Measurements from ENCODE around the gene YAP1.
"Not testable (repeated sequence)": the region's sequence is repeated elsewhere in the genome, so short reads cannot be mapped to it uniquely, and the experiment has no call there.

YAP1 gene

GRCh38 chr11:102197670-102198139 is 87.5 kb downstream of the YAP1 start:
- no peak for TF ChIP-seq CTCF (IDR thresholded peaks at IDR 0.05; ENCODE audit: low read depth, low read length, poor library complexity, severe bottlenecking)
- TF ChIP-seq EZH2phosphoT487 (IDR thresholded peaks at IDR 0.05; ENCODE audit: borderline replicate concordance, low read length): no peak
- no peaks in the 10 kb centered on the region for H3K36me3 ChIP-seq (ENCODE audit: control insufficient read depth, low read length)
- no peaks in the 10 kb centered on the region for H3K4me1 ChIP-seq (ENCODE audit: control insufficient read depth, low read length)
- H3K4me3 ChIP-seq (ENCODE audit: low read length): no peak overlapping the region
- no peaks in the 10 kb centered on the region for H4K20me1 ChIP-seq (ENCODE audit: control insufficient read depth, insufficient read depth, low read depth, low read length)
- no peaks in the 10 kb centered on the region for H3F3A ChIP-seq (ENCODE audit: control insufficient read depth, insufficient read depth)
- no peaks in the 10 kb centered on the region for H3K9me3 ChIP-seq (ENCODE audit: control insufficient read depth, insufficient read depth, low read length)
- no peak overlapping the region for H3K27ac ChIP-seq (ENCODE audit: low read depth, low read length)
- H3K9me2 ChIP-seq (replicated peaks; ENCODE audit: control insufficient read depth, low read length): no peaks in the 10 kb centered on the region
- no peaks in the 10 kb centered on the region for H3K79me2 ChIP-seq (ENCODE audit: control insufficient read depth, low read length)
- H3K27me3 ChIP-seq (ENCODE audit: control insufficient read depth, low read length): peaks cover 8% of the 10 kb centered on the region; the same call in 1 of the 2 replicates
- H3K4me2 ChIP-seq (ENCODE audit: low read length): no peak overlapping the region

- Histone ChIP-seq H3K4me1 (ENCODE audit: control insufficient read depth, low read length) (no peaks in the 10 kb centered on the region), H3K27me3 (ENCODE audit: control insufficient read depth, low read length) (peaks cover 8% of the 10 kb centered on the region; the same call in 1 of the 2 replicates)
Measured at GRCh38 chr11:102199673-102200072, 89.4 kb downstream of the YAP1 start.

GRCh38 chr11:102200325-102200724 is 90.1 kb downstream of the YAP1 start:
- H3F3A ChIP-seq (ENCODE audit: control insufficient read depth, insufficient read depth); H3K36me3 ChIP-seq (ENCODE audit: control insufficient read depth, low read length); H3K4me1 ChIP-seq (ENCODE audit: control insufficient read depth, low read length): not testable (repeated sequence)

More at GRCh38 chr11:102199673-102200072, 89.4 kb downstream of the YAP1 start:
- H3K36me3 ChIP-seq (ENCODE audit: control insufficient read depth, low read length): no peaks in the 10 kb centered on the region
- no peak overlapping the region for H3K4me3 ChIP-seq (ENCODE audit: low read length)
- H3K9me3 ChIP-seq (ENCODE audit: control insufficient read depth, insufficient read depth, low read length): no peaks in the 10 kb centered on the region
- H3K27ac ChIP-seq (ENCODE audit: low read depth, low read length): no peak overlapping the region
- no peaks in the 10 kb centered on the region for H3F3A ChIP-seq (ENCODE audit: control insufficient read depth, insufficient read depth)
- TF ChIP-seq EZH2phosphoT487 (IDR thresholded peaks at IDR 0.05; ENCODE audit: borderline replicate concordance, low read length): no peak
- TF ChIP-seq CTCF (IDR thresholded peaks at IDR 0.05; ENCODE audit: low read depth, low read length, poor library complexity, severe bottlenecking): no peak
- H3K79me2 ChIP-seq (ENCODE audit: control insufficient read depth, low read length): no peaks in the 10 kb centered on the region
- H4K20me1 ChIP-seq (ENCODE audit: control insufficient read depth, insufficient read depth, low read depth, low read length): no peaks in the 10 kb centered on the region
- H3K9me2 ChIP-seq (replicated peaks; ENCODE audit: control insufficient read depth, low read length): no peaks in the 10 kb centered on the region
- H3K4me2 ChIP-seq (ENCODE audit: low read length): no peak overlapping the region

GRCh38 chr11:102201776-102202175 is 91.5 kb downstream of the YAP1 start:
- no peaks in the 10 kb centered on the region for H3K79me2 ChIP-seq (ENCODE audit: control insufficient read depth, low read length)
- H3K36me3 ChIP-seq (ENCODE audit: control insufficient read depth, low read length): no peaks in the 10 kb centered on the region
- H3K9me3 ChIP-seq (ENCODE audit: control insufficient read depth, insufficient read depth, low read length): no peaks in the 10 kb centered on the region
- no peak overlapping the region for H3K4me3 ChIP-seq (ENCODE audit: low read length)
- no peak overlapping the region for H3K4me2 ChIP-seq (ENCODE audit: low read length)
- H3K27ac ChIP-seq (ENCODE audit: low read depth, low read length): no peak overlapping the region
- H4K20me1 ChIP-seq (ENCODE audit: control insufficient read depth, insufficient read depth, low read depth, low read length): no peaks in the 10 kb centered on the region
- peaks cover 8% of the 10 kb centered on the region; the same call in 1 of the 2 replicates for H3K27me3 ChIP-seq (ENCODE audit: control insufficient read depth, low read length)
- H3K9me2 ChIP-seq (replicated peaks; ENCODE audit: control insufficient read depth, low read length): no peaks in the 10 kb centered on the region
- H3K4me1 ChIP-seq (ENCODE audit: control insufficient read depth, low read length): no peaks in the 10 kb centered on the region
- H3F3A ChIP-seq (ENCODE audit: control insufficient read depth, insufficient read depth): no peaks in the 10 kb centered on the region
- no peak for TF ChIP-seq CTCF (IDR thresholded peaks at IDR 0.05; ENCODE audit: low read depth, low read length, poor library complexity, severe bottlenecking)
- TF ChIP-seq EZH2phosphoT487 (IDR thresholded peaks at IDR 0.05; ENCODE audit: borderline replicate concordance, low read length): no peak

More at GRCh38 chr11:102200325-102200724, 90.1 kb downstream of the YAP1 start:
- not testable (repeated sequence) for H3K9me3 ChIP-seq (ENCODE audit: control insufficient read depth, insufficient read depth, low read length); H3K4me3 ChIP-seq (ENCODE audit: low read length); H3K27me3 ChIP-seq (ENCODE audit: control insufficient read depth, low read length); H3K4me2 ChIP-seq (ENCODE audit: low read length); H4K20me1 ChIP-seq (ENCODE audit: control insufficient read depth, insufficient read depth, low read depth, low read length); H3K27ac ChIP-seq (ENCODE audit: low read depth, low read length); H3K79me2 ChIP-seq (ENCODE audit: control insufficient read depth, low read length); H3K9me2 ChIP-seq (replicated peaks; ENCODE audit: control insufficient read depth, low read length)
